CD4-positive, alpha-beta T cell treated with Interleukin-10 for 1 hour (primary cell): Measurements from ENCODE around the gene TARM1.
"Not testable (repeated sequence)": the region's sequence is repeated elsewhere in the genome, so short reads cannot be mapped to it uniquely, and the experiment has no call there.

ENCODE experiments used
- DNase-seq: peaks from one replicate; pipeline ENCODE4 v3.0.0-alpha.2; 2020

The TARM1 gene

DNA sequence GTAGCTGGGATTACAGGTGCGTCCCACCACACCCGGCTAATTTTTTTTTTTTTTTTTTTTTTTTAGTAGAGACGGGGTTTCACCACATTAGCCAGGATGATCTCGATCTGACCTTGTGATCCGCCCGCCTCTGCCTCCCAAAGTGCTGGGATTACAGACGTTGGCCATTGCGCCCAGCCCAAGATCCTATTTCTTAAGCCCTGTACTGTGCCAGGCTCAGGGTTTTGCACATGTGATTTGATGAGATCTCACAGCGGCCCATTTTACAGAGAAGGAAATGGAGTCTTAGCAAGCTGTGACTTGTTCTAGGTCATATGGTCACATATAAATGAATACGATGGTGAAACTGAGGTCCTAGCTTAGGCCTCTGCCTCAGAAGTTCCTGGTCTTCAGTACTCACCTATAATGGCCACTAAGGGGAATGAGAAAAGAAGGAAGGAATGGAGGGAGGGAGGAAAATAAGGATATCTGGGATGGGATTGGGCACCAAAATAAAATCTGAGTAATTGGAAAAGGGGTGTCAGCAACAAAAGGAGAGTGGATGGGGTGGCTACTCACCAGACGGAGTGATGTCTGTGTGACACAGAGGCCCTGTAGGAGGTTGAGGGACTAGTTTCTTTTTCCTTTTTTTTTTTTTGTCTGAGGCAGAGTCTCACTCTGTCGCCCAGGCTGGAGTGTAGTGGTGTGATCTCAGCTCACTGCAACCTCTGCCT lies 18.2 kb upstream of the TARM1 start:
- DNase-seq: no peak

DNA sequence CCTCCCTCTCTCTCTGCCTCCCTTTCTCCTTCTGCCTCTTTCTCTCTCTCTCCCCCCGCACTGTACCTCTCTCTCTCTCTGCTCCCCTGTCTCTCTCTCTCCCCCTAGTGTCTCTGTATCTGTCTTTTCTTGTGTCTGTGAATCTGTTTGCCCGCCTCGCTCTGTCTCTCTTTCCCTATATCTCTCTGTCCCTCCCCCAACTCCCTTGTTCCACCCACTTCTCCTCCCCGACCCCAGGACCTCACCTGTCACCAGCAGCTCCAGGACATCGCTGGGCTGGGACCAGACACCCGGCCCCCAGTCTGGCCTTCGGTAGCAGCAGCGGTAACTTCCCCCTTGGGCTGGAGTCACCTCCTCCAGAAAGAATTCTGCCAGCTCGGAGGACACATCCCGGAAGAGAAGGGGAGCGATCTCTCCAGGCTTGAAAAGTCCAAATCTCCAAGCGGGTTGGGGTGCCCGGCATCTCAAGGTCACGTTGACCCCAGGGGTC lies 15.5 kb upstream of the TARM1 start:
- peak; percentile 59 for DNase-seq

DNA sequence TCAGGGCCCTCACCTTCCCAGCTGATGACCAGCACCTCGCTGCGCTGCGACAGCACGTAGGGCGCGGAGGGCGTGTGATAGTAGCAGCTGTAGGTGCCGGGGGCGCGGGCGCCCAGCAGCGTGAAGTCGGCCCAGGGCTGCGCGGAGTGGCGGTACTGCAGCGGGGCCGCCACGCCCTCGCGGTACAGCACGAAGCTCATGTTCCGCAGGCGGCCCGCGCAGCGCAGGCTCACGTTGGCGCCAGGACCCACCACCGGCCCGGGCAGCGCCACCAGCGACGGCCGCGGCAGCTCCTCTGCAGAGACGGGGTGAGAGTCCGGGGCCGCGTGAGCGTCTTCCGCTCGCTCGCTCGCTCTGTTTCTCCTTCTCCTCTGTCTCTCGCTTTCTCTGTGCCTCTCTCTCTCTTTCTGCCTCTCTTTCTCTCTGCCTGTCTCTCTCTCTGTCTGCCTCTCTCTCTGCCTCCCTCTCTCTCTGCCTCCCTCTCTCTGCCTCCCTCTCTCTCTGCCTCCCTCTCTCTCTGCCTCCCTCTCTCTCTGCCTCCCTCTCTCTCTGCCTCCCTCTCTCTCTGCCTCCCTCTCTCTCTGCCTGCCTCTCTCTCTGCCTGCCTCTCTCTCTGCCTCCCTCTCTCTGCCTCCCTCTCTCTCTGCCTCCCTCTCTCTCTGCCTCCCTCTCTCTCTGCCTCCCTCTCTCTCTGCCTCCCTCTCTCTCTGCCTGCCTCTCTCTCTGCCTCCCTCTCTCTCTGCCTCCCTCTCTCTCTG lies 14.9 kb upstream of the TARM1 start:
- peak; percentile 59 for DNase-seq

DNA sequence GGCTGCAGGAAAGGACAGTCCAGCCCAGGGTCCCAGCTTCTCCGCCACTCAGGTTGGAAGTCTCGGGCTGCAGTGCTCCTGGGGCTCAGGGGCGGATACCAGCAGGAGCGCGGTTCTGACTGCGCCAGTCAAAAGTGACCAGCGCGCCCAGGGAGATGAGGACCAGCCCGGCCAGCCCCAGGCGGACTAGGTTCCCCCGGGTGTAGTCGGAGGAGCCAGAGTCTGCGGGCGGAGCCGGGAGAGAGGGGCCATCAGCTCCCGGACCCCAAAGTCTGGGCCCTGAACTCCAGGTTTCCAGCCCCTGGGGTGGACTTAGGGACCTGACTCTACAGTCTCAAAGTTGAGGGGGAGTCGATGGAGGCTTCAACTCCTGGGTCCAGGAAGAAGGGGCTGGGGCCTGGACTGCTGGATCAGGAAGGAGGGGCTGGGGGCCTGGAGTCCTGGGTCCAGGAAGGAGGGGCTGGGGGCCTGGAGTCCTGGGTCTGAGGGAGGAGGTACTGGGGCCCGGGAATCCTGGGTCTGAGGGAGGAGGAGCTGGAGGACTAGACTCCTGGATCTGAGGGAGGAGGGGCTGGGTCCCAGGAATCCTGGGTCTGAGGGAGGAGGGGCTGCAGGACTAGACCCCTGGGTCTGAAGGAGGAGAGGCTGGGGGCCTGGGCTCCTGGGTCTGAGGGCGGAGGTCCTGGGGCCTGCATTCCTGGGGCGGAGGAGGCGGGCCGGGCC lies 14.1 kb upstream of the TARM1 start:
- no peak for DNase-seq

- no peak for DNase-seq
Observed at GRCh38 chr19:54094426-54095000, 13.3 kb upstream of the TARM1 start.

- no peak for DNase-seq
Observed at GRCh38 chr19:54084410-54084809, 3.2 kb upstream of the TARM1 start.

DNA sequence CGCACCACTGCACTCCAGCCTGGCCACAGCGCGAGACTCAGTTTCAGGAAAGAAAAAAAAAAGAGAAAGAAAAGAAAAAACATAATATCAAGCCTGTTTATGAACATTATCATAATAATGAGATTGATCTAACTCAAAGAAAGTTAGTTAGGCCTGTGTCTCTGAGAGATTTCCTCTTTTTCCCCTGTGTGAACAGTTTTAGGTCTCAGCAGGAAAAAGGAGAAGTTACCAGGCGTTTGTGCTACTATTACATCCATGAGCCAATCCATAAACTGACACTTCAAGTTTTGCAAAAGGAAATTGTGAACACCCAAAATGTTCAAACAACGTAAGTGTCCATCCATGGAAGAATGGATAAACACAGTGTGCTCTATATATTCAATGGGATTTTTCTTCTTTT lies 3.8 kb downstream of the TARM1 start:
- DNase-seq: no peak

GRCh38 chr19:54074851-54075250 lies 6.3 kb downstream of the TARM1 start:
- no peak for DNase-seq

GRCh38 chr19:54073829-54074228 lies 7.3 kb downstream of the TARM1 start:
- DNase-seq: no peak

DNA sequence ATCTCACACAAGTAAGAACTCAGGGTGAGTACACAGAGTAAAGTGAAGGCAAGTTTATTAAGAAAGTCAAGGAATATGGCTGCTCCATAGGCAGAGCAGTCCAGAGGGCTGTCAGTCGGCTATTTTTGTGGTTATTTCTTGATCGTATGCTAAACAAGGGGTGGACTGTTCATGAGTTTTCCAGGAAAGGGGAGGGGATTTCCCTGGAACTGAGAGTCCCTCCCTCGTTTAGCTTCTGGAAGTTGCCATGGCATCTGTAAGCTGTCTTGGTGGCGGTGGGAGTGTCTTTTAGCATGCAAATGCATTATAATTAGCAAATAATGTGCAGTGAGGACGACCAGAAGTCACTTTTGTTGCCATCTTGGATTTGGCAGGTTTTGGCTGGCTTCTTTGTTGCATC lies 11.7 kb downstream of the TARM1 start:
- DNase-seq: no peak

DNA sequence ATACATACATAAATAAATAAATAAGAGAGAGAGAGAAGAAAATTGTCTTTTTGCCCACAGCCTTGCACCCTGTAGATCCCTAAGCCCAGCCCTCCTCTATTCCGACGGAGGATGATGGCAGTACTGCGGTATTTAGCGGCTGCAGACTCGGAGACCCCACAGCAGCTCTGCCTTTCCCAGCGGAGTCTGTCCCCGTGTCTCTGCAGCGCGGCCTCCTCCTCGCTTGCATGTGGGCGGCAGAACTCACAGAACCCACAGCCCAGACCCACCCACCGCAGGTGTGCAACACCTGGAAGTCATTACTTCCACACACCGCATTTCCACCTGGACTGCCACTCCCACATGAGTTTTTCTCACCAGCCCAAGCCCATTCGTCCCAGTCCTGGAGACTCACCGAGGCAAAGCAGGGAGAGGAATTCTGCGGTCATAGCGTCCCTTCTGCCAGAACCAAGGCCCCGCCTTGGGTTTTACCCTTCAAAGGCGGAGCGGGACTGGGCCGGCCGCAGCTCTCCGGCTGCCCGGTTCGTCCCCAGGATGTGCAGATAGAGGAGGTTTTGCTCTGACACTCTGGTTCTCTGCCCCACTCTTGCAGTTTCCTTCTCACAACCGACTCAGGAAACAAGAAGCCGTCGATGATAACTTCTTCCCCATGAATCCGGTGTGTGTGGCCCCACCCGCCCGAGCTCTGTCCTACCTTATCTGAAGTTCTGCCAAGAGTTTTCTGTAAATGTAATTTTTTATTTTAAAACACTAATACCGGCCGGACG lies 17.6 kb downstream of the TARM1 start, which contains the start of gene VSTM1:
VSTM1 (minus strand) TSS at position 548 of the 767 bp plus-strand sequence; CDS start at position 428, 120 bp downstream.
- DNase-seq: no peak

DNA sequence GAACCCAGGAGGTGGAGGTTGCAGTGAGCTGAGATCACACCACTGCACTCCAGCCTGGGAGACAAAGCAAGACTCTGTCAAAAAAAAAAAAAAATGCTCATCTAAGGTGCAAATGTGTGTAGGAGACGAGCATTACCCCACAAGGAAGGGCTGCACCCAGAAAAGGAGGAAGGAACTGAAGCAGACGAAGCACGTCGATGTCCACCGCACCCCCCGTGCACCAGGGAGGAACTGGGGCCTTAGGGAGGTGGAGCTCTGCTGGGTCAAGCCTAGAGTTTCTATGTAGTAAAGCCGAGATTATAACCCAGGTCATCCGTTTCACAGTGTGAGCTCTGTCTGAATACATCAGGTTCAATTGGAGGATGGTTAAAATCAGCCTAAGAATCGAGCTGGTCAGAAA lies 18.5 kb downstream of the TARM1 start:
- no peak for DNase-seq

GRCh38 chr19:54047616-54048015 lies 33.5 kb downstream of the TARM1 start:
- DNase-seq: no peak

- DNase-seq: no peak
Observed at GRCh38 chr19:54045771-54046170, 35.4 kb downstream of the TARM1 start.

DNA sequence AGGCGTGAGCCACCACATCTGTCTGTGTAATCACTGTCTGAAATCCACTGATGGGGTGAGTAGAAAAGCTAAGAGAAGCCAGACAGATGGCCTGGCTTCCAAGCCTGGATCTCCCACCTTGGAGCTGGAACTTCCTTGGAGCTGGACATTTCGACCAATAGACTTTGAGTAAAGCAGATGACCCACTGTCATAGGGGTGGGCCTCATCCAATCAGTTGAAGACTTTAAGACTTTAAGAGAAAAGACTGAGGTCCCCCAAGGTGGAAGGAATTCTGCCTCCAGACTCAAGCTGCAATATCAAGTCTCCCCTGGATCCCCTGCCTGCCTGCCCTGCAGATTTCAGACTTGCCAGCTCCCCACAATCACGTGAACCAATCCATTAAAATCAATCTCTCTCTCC lies 38.2 kb downstream of the TARM1 start:
- no peak for DNase-seq

GRCh38 chr19:54041969-54042606 lies 39.1 kb downstream of the TARM1 start:
- no peak for DNase-seq

DNA sequence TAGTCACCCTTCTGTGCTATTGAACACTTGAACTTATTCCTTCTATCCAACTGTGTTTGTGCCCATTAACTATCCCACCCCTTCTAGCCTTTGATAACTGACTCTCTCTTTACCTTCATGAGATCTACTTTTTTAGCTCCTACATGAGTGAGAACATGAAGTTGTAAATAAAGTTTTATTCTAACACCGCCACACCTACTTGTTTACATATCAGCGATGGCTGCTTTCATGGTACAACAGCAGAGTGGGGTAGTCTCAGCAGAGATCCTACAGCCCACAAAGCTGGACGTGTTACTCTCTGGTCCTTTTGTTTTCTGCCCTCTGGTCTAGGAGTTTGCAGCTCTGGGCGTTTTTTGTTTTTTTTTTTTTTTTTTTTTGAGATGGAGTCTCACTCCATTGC lies 41.2 kb downstream of the TARM1 start:
- no peak for DNase-seq

- not testable (repeated sequence) for DNase-seq
Observed at GRCh38 chr19:54036542-54036941, 44.6 kb downstream of the TARM1 start.

- no peak for DNase-seq
Observed at GRCh38 chr19:54035215-54036178, 45.7 kb downstream of the TARM1 start.

GRCh38 chr19:54030895-54031586 lies 50.1 kb downstream of the TARM1 start:
- DNase-seq: no peak
